Right atrium auricular region (tissue), 2 donors: ENCODE results near the gene C6orf136. TPM values are rescaled to one million over a fixed set of nuclear protein-coding genes. Genes with fewer than 3 reads are reported as not detected.
"Not testable (repeated sequence)": the region's sequence is repeated elsewhere in the genome, so short reads cannot be mapped to it uniquely, and the experiment has no call there.

Experiments
- DNase-seq: peaks from one replicate; pipeline ENCODE4 v3.0.0-alpha.2; 2019; ENCODE audit warnings: low spot score
- H3K27ac ChIP-seq, 2 donors: fragments of 200-600 bp; sonication (generic); 1 replicate in 1 of 2; 2 replicates in 1 of 2; pipeline ENCODE4 v1.5.1; 2016 to 2019
- H3K27me3 ChIP-seq, 2 donors: fragments of 200-600 bp; sonication (generic); one replicate each; pipeline versions ENCODE4 v1.5.1 to v1.6.0; 2017 to 2019
- H3K36me3 ChIP-seq: fragments of 200-600 bp; sonication (generic); one replicate; pipeline ENCODE4 v1.5.1; 2016
- H3K4me1 ChIP-seq, 2 donors: fragments of 200-600 bp; sonication (generic); one replicate each; pipeline versions ENCODE4 v1.5.1 to v1.6.0; 2017 to 2019
- H3K4me3 ChIP-seq, 2 donors: fragments of 200-600 bp; sonication (generic); 1 replicate in 1 of 2; 2 replicates in 1 of 2; pipeline ENCODE4 v1.5.1; 2017 to 2019; ENCODE audit warnings: mild to moderate bottlenecking in 1 of 2, moderate library complexity in 1 of 2
- H3K9me3 ChIP-seq, 2 donors: fragments of 200-600 bp; sonication (generic); one replicate each; pipeline ENCODE4 v1.5.1; 2019
- total RNA-seq, 2 donors: library from RNA; depleted of rRNA; stranded (reverse); fragments of >200 nt; gene quantifications; one replicate each; pipeline ENCODE4 v1.1.0, GENCODE V29; 2016
- TF ChIP-seq, protein P1 (sequence below), 2 donors: fragments of 200-600 bp; sonication (generic); IDR thresholded peaks; one replicate each; pipeline ENCODE4 v1.5.1; 2019; ENCODE audit warnings: antibody characterized with exemption in 2 of 2

The C6orf136 gene
- total RNA-seq, 2 donors from 2014 or later: 28.3 to 29.4 TPM

DNA sequence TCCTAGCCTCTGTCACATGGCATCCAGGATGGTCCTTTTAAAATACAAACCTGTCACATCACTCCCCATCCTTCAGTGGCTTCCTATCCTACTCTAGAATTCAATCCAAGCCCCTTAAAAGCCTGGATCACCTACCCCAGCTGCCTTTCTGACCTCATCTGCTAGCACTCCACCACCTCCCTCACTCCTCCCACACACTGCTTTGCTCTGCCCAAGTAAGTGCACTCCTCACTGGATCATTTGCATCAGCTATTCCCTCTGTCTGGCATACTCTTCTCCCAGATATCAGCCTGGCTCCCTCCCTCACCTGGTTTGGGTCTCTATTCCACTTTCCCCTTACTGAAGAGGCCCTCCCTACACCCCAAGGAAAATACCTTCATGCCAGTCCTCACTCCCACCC lies 10.5 kb downstream of the C6orf136 start:
- Histone ChIP-seq H3K27me3 (no peaks in the 10 kb centered on the region), H3K27ac (no peak overlapping the region)

DNA sequence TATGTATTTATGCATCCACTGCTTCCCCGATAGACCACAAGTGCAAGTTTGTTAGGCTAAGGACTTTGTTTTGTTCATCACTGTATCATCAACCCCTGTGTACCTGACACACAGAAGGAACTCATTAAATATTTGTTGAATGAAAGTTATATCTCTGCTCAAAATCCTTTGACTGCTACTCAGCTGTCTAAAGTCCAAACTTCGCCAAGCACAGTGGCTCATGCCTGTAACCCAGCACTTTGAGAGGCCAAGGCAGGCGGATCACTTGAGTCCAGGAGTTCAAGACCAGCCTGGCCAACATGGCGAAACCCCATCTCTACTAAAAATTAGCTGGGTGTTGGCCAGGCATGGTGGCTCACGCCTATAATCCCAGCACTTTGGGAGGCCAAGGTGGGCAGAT lies 11.0 kb downstream of the C6orf136 start:
- peaks cover 97% of the 10 kb centered on the region for H3K36me3 ChIP-seq
- H3K27ac ChIP-seq, H3K27me3 ChIP-seq, H3K4me3 ChIP-seq, H3K9me3 ChIP-seq, DNase-seq, H3K4me1 ChIP-seq: not testable (repeated sequence)

More for the DNA sequence above, 10.5 kb downstream of the C6orf136 start:
- no peak for DNase-seq
- H3K9me3 ChIP-seq: no peaks in the 10 kb centered on the region
- H3K4me1 ChIP-seq: no peaks in the 10 kb centered on the region
- no peak overlapping the region for H3K4me3 ChIP-seq
- H3K36me3 ChIP-seq: peaks cover 97% of the 10 kb centered on the region
- TF ChIP-seq, protein P1, sequence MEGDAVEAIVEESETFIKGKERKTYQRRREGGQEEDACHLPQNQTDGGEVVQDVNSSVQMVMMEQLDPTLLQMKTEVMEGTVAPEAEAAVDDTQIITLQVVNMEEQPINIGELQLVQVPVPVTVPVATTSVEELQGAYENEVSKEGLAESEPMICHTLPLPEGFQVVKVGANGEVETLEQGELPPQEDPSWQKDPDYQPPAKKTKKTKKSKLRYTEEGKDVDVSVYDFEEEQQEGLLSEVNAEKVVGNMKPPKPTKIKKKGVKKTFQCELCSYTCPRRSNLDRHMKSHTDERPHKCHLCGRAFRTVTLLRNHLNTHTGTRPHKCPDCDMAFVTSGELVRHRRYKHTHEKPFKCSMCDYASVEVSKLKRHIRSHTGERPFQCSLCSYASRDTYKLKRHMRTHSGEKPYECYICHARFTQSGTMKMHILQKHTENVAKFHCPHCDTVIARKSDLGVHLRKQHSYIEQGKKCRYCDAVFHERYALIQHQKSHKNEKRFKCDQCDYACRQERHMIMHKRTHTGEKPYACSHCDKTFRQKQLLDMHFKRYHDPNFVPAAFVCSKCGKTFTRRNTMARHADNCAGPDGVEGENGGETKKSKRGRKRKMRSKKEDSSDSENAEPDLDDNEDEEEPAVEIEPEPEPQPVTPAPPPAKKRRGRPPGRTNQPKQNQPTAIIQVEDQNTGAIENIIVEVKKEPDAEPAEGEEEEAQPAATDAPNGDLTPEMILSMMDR (IDR thresholded peaks at IDR 0.05): no peak

DNA sequence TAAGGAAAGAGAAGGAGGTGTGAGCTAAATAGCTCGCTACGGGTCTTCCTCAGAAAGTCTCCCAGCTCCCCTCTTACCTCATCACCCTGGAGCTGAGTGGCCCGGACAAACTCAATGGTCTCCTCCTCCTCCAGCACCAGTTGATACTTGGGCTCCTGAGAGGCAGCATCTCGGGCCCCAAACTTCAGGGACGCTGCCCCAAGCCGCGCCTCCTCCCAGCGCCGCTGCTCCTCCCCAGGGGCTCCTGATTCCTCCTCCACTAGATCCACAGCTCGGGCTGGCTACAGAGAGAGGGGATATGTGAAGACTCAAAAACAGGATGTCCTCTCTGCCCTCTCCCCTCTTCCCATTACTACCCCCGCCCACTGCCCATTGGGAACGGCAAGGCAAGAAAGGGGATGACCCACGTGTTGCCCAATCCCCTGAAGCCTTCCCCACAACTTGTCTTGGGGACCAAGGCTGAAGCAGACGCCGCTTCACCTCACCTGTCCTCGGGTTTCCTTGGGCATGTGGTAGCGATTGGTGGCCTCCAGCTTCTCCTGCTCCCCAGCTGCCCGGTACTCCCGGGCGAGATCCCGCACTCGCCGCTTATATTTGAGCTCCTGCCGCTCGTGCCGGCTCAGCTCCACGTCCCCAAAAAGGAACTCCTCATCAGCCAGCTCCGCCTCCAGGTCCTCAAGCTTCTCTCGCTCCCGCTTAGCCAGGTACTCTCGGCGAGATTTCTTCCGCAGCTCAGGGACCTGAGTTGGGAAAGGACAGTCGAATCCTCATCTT lies 18.2 kb downstream of the C6orf136 start:
- no peaks in the 10 kb centered on the region for H3K27me3 ChIP-seq
- H3K4me3 ChIP-seq: no peak overlapping the region
- DNase-seq: no peak
- H3K9me3 ChIP-seq: no peaks in the 10 kb centered on the region
- H3K36me3 ChIP-seq: peaks cover 87% of the 10 kb centered on the region
- H3K4me1 ChIP-seq: no peaks in the 10 kb centered on the region
- TF ChIP-seq, protein P1 (IDR thresholded peaks at IDR 0.05): no peak
- H3K27ac ChIP-seq: no peak overlapping the region

DNA sequence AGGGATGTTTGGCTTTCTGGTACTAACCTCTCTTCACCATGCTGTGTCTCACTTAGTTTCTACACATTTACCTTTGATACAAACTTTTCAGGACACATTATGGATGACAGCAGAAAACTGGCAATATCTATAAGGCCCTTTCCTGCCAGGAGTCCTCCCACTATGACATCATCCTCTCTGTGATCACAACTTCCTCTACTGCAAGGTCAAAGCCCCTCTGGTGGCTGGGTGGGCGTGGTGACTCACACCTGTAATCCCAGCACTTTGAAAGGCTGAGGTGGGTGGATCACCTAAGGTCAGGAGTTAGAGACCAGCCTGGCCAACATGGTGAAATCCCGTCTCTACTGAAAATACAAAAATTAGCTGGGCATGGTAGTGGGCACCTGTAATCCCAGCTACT lies 19.4 kb downstream of the C6orf136 start:
- H3K36me3 ChIP-seq: peaks cover 81% of the 10 kb centered on the region
- DNase-seq, H3K27me3 ChIP-seq, H3K4me1 ChIP-seq, H3K9me3 ChIP-seq, H3K27ac ChIP-seq, H3K4me3 ChIP-seq: not testable (repeated sequence)

DNA sequence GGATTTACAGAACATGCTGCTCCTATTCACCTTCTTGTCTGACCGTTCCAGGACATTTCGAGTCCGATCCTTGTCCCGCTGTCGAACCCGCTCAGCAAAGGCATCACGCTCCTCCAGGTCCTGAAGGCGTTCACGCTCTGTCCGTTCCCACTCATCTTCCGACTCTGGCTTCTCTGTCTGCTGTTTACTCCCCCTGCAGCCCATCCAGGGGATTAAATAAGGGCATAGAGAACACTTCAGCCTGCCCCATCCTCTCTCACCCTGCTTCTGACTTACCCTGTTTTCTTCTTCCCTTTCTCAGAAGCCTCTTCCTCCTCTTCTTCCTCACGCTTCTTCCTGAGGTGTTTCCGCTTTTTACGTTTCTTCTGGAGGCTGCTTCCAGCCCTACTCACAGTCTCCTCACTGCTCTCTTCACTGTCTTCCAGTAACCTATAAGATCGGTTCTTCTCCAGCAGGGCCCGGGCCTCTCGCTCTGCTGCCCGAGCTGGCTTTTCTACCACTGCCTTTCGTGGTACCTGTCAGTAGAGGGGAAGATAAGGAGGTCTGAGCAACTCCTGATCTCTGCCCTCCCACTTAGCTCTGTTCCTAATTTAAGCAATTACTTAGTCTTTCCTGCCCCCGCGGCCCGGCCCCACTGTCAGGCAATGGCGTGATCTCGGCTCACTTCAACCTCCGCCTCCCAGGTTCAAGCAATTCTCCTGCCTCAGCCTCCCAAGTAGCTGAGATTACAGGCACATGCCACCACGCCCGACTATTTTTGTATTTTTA lies 24.0 kb downstream of the C6orf136 start:
- H3K27me3 ChIP-seq: no peaks in the 10 kb centered on the region
- peaks cover 0 to 20% of the 10 kb centered on the region in 2 donors for H3K4me1 ChIP-seq
- TF ChIP-seq, protein P1 (IDR thresholded peaks at IDR 0.05): no peak
- H3K4me3 ChIP-seq: no peak overlapping the region
- no peak overlapping the region for H3K27ac ChIP-seq
- H3K36me3 ChIP-seq: peaks cover 36% of the 10 kb centered on the region
- H3K9me3 ChIP-seq: no peaks in the 10 kb centered on the region
- DNase-seq: no peak

DNA sequence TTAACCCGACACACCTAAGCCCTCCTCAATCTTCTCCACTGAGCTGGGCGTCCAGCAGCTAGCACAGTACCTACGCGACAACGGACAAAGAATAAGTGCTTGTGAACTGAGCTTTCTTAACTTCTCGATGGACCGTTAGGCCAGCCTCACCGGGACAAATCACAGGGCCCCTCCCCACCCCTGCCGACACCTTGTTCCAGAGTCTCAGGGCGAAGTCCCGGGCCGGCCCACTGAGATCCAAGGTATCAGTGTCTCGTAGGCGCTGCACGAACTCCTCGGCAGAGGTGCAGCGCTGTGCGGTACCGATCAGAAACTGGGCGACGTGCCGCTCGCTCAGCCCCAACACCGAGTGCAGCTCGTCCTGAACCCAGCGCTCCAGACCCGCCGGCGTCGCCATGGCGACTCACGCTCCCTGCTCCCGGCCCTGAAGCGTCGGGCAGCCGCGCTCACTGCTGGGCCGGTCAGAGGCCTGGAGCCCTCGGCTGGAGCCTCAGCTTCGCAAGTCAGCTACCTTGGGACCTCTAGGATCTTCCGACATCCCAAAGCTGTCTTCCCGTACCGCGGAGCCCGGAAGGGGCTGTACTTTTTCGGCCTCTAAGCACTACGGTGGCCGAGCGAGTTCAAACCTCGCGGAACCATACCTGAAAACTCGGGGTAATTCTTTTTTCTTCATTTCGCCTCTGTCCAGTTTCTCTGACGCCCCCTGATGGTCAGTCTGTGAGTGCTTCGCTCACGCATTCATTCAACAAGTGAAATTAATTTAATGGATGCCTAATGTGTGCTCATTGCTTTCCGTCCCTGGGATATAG lies 25.7 kb downstream of the C6orf136 start, which contains the start of gene DHX16:
Gene DHX16 (minus strand): TSS at position 562 of the 809 bp plus-strand sequence. CDS start 165 bp downstream, at position 397.
- TF ChIP-seq, protein P1 (IDR thresholded peaks at IDR 0.05): peak; percentile 82 to 91
- H3K9me3 ChIP-seq: no peaks in the 10 kb centered on the region
- DNase-seq: peak; percentile 97
- H3K4me1 ChIP-seq: peaks cover 0 to 20% of the 10 kb centered on the region in 2 donors
- H3K27me3 ChIP-seq: no peaks in the 10 kb centered on the region
- H3K4me3 ChIP-seq: peak within 1 kb of the TSS; percentile 85 to 92
- H3K27ac ChIP-seq: peak within 1 kb of the TSS; percentile 78 to 79
- H3K36me3 ChIP-seq: peaks cover 43% of the 10 kb centered on the region
